ENCODE results near the gene HIC1.
A peak's percentile ranks its signal among the peaks of the same experiment; 100 is the strongest.

HIC1 gene

DNA sequence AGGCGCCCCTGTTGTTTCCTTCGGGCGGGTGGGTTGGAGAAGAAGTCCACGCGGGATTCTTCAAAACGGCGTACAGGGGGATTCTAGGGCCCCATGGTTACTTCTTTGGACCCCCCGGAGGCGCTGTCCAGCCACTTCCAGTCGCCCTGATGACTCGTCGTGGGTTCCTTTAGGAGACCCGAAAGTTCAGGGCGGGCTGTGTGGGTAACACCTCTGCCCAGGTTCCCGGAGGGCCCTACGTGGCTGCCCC is 716 bp upstream of the HIC1 start:
- H3K4me1 Mint-ChIP-seq = peaks cover 18% of the 10 kb centered on the region
- H3K27ac Mint-ChIP-seq (ENCODE audit: low read depth) = peak overlapping the region; percentile 78
- DNase-seq (ENCODE audit: low spot score in 2 of 2) (no peak), ATAC-seq (replicated peaks; ENCODE audit: extremely low read depth, poor library complexity, severe bottlenecking) (no peak)
- H3K36me3 Mint-ChIP-seq (ENCODE audit: insufficient read depth) = peaks cover 30% of the 10 kb centered on the region
- H3K27me3 Mint-ChIP-seq = no peaks in the 10 kb centered on the region
- H3K9me3 Mint-ChIP-seq = no peaks in the 10 kb centered on the region
- H3K4me3 Mint-ChIP-seq = peak overlapping the region; percentile 74

DNA sequence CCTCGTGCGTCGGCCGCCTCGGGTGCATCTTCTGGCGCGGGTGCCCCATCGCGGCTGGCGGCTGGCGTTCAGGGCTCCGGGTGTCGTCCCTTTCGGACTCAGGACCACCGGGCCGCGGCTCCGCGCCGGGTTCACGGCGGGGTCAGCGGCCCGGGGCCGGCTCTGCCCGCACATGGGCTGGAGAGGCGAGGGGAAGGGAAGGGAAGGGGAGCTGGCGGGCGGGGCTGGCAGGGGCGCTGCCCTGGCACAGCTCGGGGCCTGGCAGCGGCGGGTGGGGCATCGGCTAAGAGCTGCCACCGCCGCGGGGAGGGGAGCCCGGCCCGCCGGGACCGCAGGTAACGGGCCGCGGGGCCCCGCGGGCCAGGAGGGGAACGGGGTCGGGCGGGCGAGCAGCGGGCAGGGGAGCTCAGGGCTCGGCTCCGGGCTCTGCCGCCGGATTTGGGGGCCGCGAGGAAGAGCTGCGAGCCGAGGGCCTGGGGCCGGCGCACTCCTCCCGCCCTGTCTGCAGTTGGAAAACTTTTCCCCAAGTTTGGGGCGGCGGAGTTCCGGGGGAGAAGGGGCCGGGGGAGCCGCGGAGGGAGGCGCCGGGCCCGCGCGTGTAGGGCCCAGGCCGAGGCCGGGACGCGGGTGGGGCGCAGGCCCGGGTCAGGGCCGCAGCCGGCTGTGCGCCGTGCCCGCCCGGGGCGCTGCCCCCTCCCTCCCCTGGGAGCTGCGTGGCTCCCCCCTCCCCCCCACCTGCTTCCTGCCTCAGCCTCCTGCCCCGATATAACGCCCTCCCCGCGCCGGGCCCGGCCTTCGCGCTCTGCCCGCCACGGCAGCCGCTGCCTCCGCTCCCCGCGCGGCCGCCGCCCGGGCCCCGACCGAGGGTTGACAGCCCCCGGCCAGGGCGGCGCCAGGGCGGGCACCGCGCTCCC is 646 bp downstream of the HIC1 start:
- H3K4me1 Mint-ChIP-seq = peaks cover 29% of the 10 kb centered on the region
- peak overlapping the region; percentile 78 for H3K27ac Mint-ChIP-seq (ENCODE audit: low read depth)

DNA sequence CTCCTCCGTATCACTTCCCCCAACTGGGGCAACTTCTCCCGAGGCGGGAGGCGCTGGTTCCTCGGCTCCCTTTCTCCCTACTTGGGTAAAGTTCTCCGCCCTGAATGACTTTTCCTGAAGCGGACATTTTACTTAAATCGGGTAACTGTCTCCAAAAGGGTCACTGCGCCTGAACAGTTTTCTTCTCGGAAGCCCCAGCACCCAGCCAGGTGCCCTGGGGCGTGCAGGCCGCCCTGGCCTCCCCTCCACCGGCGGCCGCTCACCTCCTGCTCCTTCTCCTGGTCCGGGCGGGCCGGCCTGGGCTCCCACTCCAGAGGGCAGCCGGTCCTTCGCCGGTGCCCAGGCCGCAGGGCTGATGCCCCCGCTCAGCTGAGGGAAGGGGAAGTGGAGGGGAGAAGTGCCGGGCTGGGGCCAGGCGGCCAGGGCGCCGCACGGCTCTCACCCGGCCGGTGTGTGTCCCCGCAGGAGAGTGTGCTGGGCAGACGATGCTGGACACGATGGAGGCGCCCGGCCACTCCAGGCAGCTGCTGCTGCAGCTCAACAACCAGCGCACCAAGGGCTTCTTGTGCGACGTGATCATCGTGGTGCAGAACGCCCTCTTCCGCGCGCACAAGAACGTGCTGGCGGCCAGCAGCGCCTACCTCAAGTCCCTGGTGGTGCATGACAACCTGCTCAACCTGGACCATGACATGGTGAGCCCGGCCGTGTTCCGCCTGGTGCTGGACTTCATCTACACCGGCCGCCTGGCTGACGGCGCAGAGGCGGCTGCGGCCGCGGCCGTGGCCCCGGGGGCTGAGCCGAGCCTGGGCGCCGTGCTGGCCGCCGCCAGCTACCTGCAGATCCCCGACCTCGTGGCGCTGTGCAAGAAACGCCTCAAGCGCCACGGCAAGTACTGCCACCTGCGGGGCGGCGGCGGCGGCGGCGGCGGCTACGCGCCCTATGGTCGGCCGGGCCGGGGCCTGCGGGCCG is 1.6 kb downstream of the HIC1 start:
- peaks cover 31% of the 10 kb centered on the region for H3K4me1 Mint-ChIP-seq
- H3K27me3 Mint-ChIP-seq = no peaks in the 10 kb centered on the region
- no peak for DNase-seq (ENCODE audit: low spot score in 2 of 2)
- no peak for ATAC-seq (replicated peaks; ENCODE audit: extremely low read depth, poor library complexity, severe bottlenecking)
- H3K27ac Mint-ChIP-seq (ENCODE audit: low read depth) = no peak overlapping the region
- H3K36me3 Mint-ChIP-seq (ENCODE audit: insufficient read depth) = peaks cover 32% of the 10 kb centered on the region
- H3K9me3 Mint-ChIP-seq = no peaks in the 10 kb centered on the region
- peak overlapping the region; percentile 67 for H3K4me3 Mint-ChIP-seq

More for the DNA sequence above, 646 bp downstream of the HIC1 start:
- ATAC-seq (replicated peaks; ENCODE audit: extremely low read depth, poor library complexity, severe bottlenecking) (no peak), DNase-seq (ENCODE audit: low spot score in 2 of 2) (no peak)
- H3K4me3 Mint-ChIP-seq = peak overlapping the region; percentile 74
- no peaks in the 10 kb centered on the region for H3K27me3 Mint-ChIP-seq
- H3K36me3 Mint-ChIP-seq (ENCODE audit: insufficient read depth) = peaks cover 32% of the 10 kb centered on the region
- H3K9me3 Mint-ChIP-seq = no peaks in the 10 kb centered on the region

DNA sequence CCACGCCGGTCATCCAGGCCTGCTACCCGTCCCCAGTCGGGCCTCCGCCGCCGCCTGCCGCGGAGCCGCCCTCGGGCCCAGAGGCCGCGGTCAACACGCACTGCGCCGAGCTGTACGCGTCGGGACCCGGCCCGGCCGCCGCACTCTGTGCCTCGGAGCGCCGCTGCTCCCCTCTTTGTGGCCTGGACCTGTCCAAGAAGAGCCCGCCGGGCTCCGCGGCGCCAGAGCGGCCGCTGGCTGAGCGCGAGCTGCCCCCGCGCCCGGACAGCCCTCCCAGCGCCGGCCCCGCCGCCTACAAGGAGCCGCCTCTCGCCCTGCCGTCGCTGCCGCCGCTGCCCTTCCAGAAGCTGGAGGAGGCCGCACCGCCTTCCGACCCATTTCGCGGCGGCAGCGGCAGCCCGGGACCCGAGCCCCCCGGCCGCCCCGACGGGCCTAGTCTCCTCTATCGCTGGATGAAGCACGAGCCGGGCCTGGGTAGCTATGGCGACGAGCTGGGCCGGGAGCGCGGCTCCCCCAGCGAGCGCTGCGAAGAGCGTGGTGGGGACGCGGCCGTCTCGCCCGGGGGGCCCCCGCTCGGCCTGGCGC is 2.4 kb downstream of the HIC1 start:
- peaks cover 23% of the 10 kb centered on the region for H3K4me1 Mint-ChIP-seq
- no peak for DNase-seq (ENCODE audit: low spot score in 2 of 2)
- H3K4me3 Mint-ChIP-seq = no peak overlapping the region
- no peaks in the 10 kb centered on the region for H3K9me3 Mint-ChIP-seq
- H3K27me3 Mint-ChIP-seq = no peaks in the 10 kb centered on the region
- no peak overlapping the region for H3K27ac Mint-ChIP-seq (ENCODE audit: low read depth)
- no peak for ATAC-seq (replicated peaks; ENCODE audit: extremely low read depth, poor library complexity, severe bottlenecking)
- H3K36me3 Mint-ChIP-seq (ENCODE audit: insufficient read depth) = peaks cover 30% of the 10 kb centered on the region

DNA sequence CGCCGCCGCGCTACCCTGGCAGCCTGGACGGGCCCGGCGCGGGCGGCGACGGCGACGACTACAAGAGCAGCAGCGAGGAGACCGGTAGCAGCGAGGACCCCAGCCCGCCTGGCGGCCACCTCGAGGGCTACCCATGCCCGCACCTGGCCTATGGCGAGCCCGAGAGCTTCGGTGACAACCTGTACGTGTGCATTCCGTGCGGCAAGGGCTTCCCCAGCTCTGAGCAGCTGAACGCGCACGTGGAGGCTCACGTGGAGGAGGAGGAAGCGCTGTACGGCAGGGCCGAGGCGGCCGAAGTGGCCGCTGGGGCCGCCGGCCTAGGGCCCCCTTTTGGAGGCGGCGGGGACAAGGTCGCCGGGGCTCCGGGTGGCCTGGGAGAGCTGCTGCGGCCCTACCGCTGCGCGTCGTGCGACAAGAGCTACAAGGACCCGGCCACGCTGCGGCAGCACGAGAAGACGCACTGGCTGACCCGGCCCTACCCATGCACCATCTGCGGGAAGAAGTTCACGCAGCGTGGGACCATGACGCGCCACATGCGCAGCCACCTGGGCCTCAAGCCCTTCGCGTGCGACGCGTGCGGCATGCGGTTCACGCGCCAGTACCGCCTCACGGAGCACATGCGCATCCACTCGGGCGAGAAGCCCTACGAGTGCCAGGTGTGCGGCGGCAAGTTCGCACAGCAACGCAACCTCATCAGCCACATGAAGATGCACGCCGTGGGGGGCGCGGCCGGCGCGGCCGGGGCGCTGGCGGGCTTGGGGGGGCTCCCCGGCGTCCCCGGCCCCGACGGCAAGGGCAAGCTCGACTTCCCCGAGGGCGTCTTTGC is 3.1 kb downstream of the HIC1 start:
- no peaks in the 10 kb centered on the region for H3K27me3 Mint-ChIP-seq
- H3K4me3 Mint-ChIP-seq = no peak overlapping the region

DNA sequence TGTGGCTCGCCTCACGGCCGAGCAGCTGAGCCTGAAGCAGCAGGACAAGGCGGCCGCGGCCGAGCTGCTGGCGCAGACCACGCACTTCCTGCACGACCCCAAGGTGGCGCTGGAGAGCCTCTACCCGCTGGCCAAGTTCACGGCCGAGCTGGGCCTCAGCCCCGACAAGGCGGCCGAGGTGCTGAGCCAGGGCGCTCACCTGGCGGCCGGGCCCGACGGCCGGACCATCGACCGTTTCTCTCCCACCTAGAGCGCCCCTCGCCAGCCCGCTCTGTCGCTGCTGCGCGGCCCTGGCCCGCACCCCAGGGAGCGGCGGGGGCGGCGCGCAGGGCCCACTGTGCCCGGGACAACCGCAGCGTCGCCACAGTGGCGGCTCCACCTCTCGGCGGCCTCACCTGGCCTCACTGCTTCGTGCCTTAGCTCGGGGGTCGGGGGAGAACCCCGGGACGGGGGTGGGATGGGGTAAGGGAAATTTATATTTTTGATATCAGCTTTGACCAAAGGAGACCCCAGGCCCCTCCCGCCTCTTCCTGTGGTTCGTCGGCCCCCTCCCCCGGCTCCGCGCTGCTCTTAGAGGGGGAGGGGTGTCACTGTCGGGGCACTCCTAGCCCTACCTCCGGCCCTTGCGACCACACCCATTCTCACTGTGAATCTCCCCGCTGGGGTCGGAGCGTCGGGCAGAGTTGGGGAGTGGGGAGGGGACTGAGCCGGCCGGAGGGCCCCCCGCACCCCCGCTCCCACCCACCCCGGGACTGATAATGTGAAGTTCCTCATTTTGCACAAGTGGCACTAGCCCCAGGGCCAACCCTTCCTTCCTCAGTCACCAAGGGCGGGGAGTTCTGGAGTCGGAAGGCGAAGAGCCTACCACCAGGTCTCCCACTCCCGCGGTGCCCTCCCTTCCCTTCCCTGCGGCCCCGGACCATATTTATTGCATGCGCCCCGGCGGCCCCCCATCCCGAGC is 4.0 kb downstream of the HIC1 start:
- Mint-ChIP-seq H3K27me3 (no peaks in the 10 kb centered on the region), H3K27ac (ENCODE audit: low read depth) (peak overlapping the region; percentile 87), H3K4me3 (peak overlapping the region; percentile 56), H3K36me3 (ENCODE audit: insufficient read depth) (peaks cover 31% of the 10 kb centered on the region), H3K9me3 (no peaks in the 10 kb centered on the region), H3K4me1 (peaks cover 14% of the 10 kb centered on the region)
- DNase-seq (ENCODE audit: low spot score in 2 of 2) (peak; percentile 43 to 67), ATAC-seq (replicated peaks; ENCODE audit: extremely low read depth, poor library complexity, severe bottlenecking) (no peak)

More for the DNA sequence above, 3.1 kb downstream of the HIC1 start:
- ATAC-seq (replicated peaks; ENCODE audit: extremely low read depth, poor library complexity, severe bottlenecking) (no peak), DNase-seq (ENCODE audit: low spot score in 2 of 2) (no peak)
- Mint-ChIP-seq H3K27ac (ENCODE audit: low read depth) (no peak overlapping the region), H3K9me3 (no peaks in the 10 kb centered on the region), H3K36me3 (ENCODE audit: insufficient read depth) (peaks cover 35% of the 10 kb centered on the region), H3K4me1 (peaks cover 20% of the 10 kb centered on the region)

DNA sequence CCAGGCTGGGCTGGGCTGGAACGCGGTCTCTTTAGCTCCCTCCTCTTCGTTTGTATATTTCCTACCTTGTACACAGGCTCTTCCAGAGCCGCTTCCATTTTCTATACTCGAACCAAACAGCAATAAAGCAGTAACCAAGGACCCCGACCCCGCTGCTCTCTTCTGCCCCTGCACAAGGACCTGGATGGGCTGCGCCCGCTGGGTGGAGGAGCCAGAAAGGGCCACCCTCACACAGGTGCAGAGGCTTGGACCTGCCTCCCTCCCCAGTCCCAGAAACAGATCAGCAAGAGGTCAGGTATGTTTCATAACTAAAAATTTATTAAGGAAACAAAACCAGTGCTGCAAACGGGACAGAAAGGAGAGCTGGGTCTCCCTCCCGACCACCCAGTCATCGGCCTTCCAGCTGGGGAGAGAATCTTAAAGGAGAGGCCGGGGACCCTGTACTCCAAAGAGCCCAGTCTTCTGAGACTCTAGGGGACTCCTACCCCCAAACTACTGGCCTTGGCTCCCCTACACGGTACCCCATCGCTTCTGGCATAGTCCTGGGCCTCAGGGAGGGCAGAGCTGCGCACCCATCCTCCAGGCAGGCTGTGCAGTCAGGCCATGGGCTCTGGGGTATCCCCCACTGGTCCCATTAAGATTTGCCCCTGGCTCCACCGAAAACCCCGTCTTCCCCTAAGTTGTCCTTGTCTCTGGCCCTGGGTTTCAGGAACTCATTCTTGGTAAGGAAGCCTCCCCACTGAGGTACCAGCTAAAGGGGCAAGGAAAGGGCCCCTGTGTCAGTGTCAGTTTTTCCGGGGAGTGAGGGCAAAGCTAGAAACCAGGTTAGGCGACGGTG is 4.9 kb downstream of the HIC1 start:
- DNase-seq (ENCODE audit: low spot score in 2 of 2) = no peak
- no peaks in the 10 kb centered on the region for H3K27me3 Mint-ChIP-seq
- peak overlapping the region; percentile 87 for H3K27ac Mint-ChIP-seq (ENCODE audit: low read depth)
- H3K36me3 Mint-ChIP-seq (ENCODE audit: insufficient read depth) = peaks cover 25% of the 10 kb centered on the region
- H3K9me3 Mint-ChIP-seq = no peaks in the 10 kb centered on the region
- ATAC-seq (replicated peaks; ENCODE audit: extremely low read depth, poor library complexity, severe bottlenecking) = no peak
- H3K4me1 Mint-ChIP-seq = peaks cover 18% of the 10 kb centered on the region
- peak overlapping the region; percentile 56 for H3K4me3 Mint-ChIP-seq

DNA sequence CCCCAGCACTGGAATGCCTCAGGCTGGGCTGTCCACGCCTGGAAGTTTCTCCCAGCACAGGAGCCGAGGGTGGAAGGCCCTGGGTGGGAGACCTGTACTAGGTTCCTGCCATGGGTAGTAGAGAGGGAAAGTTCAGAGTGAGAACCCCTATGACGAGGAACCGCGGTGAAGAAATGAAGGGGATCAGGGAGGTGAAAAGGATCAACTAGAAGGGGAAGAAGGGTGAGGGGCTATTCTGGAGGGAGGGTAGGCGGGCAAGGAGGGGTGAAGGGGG is 5.4 kb downstream of the HIC1 start:
- DNase-seq (ENCODE audit: low spot score in 2 of 2) (no peak), ATAC-seq (replicated peaks; ENCODE audit: extremely low read depth, poor library complexity, severe bottlenecking) (no peak)
- H3K36me3 Mint-ChIP-seq (ENCODE audit: insufficient read depth) = peaks cover 25% of the 10 kb centered on the region
- no peaks in the 10 kb centered on the region for H3K9me3 Mint-ChIP-seq
- H3K27me3 Mint-ChIP-seq = no peaks in the 10 kb centered on the region
- peak overlapping the region; percentile 42 for H3K27ac Mint-ChIP-seq (ENCODE audit: low read depth)
- H3K4me1 Mint-ChIP-seq = peaks cover 22% of the 10 kb centered on the region
- no peak overlapping the region for H3K4me3 Mint-ChIP-seq

DNA sequence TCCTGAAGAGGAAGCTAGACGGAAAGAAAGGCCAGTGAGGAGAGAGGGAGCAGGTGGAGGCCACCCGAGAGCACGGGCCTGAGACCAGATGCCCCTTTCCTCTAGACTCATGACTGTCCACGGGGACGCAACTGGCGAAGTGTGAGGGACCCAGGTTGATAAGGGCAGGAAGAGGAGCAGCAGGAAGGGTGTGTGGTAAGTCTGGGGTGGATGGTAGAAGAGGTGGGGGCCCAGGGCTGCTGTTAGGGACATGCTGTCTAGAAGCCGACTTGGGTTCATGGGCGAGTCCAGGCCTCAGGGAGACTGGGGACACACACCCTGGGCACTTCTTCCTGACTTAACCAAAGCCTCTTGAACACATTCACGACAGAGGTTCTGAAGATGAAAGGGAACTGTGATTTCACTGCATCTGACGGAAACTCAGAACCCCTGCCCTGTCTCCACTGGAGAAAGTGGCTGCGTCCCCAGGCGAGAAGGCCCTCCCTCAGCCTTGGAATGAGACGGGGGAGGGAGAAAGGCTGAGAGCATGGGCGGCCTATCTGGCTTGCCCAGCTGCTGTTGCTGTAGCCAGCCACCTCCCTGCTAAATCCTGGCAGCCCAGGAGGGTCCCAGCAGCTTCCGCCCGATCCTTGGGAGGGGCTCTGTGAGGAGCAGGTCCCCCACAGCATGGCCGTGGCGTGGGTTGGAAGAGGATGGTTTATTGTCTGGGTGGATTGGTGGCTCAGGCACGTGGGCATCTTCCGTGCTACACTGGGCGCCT is 6.0 kb downstream of the HIC1 start:
- no peak for DNase-seq (ENCODE audit: low spot score in 2 of 2)
- H3K36me3 Mint-ChIP-seq (ENCODE audit: insufficient read depth) = peaks cover 25% of the 10 kb centered on the region
- ATAC-seq (replicated peaks; ENCODE audit: extremely low read depth, poor library complexity, severe bottlenecking) = no peak
- H3K27ac Mint-ChIP-seq (ENCODE audit: low read depth) = peak overlapping the region; percentile 42
- H3K27me3 Mint-ChIP-seq = no peaks in the 10 kb centered on the region
- H3K4me1 Mint-ChIP-seq = peaks cover 22% of the 10 kb centered on the region
- H3K4me3 Mint-ChIP-seq = no peak overlapping the region
- no peaks in the 10 kb centered on the region for H3K9me3 Mint-ChIP-seq

DNA sequence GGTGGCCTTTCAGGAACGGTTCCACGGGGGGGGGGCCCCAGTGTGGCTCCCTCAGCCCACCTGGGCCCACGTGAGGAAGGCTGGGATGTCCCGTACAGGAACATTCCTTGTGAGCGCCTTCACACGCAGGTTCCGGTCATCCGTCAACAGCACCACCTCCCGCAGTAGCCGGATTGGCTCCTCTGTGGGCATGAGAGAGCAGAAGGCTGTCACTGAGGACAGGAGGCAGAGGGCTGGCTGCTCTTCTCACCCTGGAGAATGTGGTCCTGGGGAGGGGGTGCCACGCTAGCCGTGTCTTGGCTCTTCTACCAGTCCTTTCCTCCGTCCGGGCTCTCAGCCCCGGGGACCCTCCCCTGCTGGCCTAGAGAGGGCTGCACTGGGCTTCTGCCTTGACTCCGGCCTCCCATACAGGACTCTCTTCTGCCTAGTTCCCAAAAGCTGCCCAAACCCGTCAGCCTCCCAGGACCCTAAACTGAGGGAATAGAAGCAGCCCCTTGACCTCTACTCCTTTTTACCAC is 6.6 kb downstream of the HIC1 start:
- no peak for DNase-seq (ENCODE audit: low spot score in 2 of 2)
- Mint-ChIP-seq H3K27me3 (no peaks in the 10 kb centered on the region), H3K4me3 (no peak overlapping the region), H3K36me3 (ENCODE audit: insufficient read depth) (peaks cover 24% of the 10 kb centered on the region), H3K4me1 (peaks cover 22% of the 10 kb centered on the region), H3K27ac (ENCODE audit: low read depth) (no peak overlapping the region), H3K9me3 (no peaks in the 10 kb centered on the region)
- no peak for ATAC-seq (replicated peaks; ENCODE audit: extremely low read depth, poor library complexity, severe bottlenecking)
